ENCODE results near the gene RPS6KA5. TPM values are rescaled to one million over a fixed set of nuclear protein-coding genes. Genes with fewer than 3 reads are reported as not detected.

RPS6KA5 gene
- total and polyA plus RNA-seq, 4 donors = 1.1 to 14.8 (median 5.6) TPM

- Histone ChIP-seq H3K4me3 (no peak overlapping the region), H3K9ac (ENCODE audit: insufficient read depth in 1 of 2, low read length in 2 of 2) (no peak overlapping the region), H3K9me3 (ENCODE audit: control insufficient read depth in 4 of 4, insufficient read depth in 3 of 4, low read length in 3 of 4) (no peaks in the 10 kb centered on the region), H3K27me3 (ENCODE audit: control insufficient read depth in 3 of 3, insufficient read depth in 3 of 3, low read length in 2 of 3) (no peaks in the 10 kb centered on the region), H3K27ac (ENCODE audit: low read depth in 1 of 2, low read length in 1 of 2) (no peak overlapping the region), H3K36me3 (ENCODE audit: control insufficient read depth in 4 of 4, insufficient read depth in 4 of 4, low read length in 4 of 4) (no peaks in the 10 kb centered on the region), H3K4me1 (ENCODE audit: control insufficient read depth in 5 of 5, insufficient read depth in 5 of 5, low read length in 5 of 5) (peaks cover 0 to 13% (median 0%) of the 10 kb centered on the region in 5 donors)
- DNase-seq (peak; percentile 15 to 79 (median 72)), ATAC-seq (ENCODE audit: insufficient read depth, low FRiP score) (peak; percentile 27)
- TF ChIP-seq CTCF (IDR thresholded peaks at IDR 0.05; ENCODE audit: control extremely low read depth, extremely low read depth) = no peak
- WGBS, 2 donors = 63 to 86% methylated on average over 4 of the region's 4 CpGs
Measured at GRCh38 chr14:90924621-90925340, 135.7 kb downstream of the RPS6KA5 start.

- 95 to 98% methylated on average over 4 of the region's 4 CpGs for WGBS, 2 donors
- DNase-seq (no peak), ATAC-seq (ENCODE audit: insufficient read depth, low FRiP score) (no peak)
- Histone ChIP-seq H3K27ac (ENCODE audit: low read depth in 1 of 2, low read length in 1 of 2) (no peak overlapping the region), H3K4me1 (ENCODE audit: control insufficient read depth in 5 of 5, insufficient read depth in 5 of 5, low read length in 5 of 5) (peaks cover 0 to 13% (median 0%) of the 10 kb centered on the region in 5 donors), H3K9me3 (ENCODE audit: control insufficient read depth in 4 of 4, insufficient read depth in 3 of 4, low read length in 3 of 4) (no peaks in the 10 kb centered on the region), H3K9ac (ENCODE audit: insufficient read depth in 1 of 2, low read length in 2 of 2) (no peak overlapping the region), H3K4me3 (no peak overlapping the region), H3K36me3 (ENCODE audit: control insufficient read depth in 4 of 4, insufficient read depth in 4 of 4, low read length in 4 of 4) (peaks cover 0 to 6% (median 2%) of the 10 kb centered on the region in 4 donors), H3K27me3 (ENCODE audit: control insufficient read depth in 3 of 3, insufficient read depth in 3 of 3, low read length in 2 of 3) (no peaks in the 10 kb centered on the region)
- no peak for TF ChIP-seq CTCF (IDR thresholded peaks at IDR 0.05; ENCODE audit: control extremely low read depth, extremely low read depth)
Measured at GRCh38 chr14:90922141-90922540, 138.3 kb downstream of the RPS6KA5 start.

GRCh38 chr14:90911121-90911520 lies 149.3 kb downstream of the RPS6KA5 start:
- ATAC-seq (ENCODE audit: insufficient read depth, low FRiP score) = no peak
- WGBS, 2 donors = 21 to 33% methylated on average over 1 of the region's 1 CpG
- H3K27me3 ChIP-seq (ENCODE audit: control insufficient read depth in 3 of 3, insufficient read depth in 3 of 3, low read length in 2 of 3) = no peaks in the 10 kb centered on the region
- peak in 1 of 3 donors; percentile 8 for DNase-seq
- H3K27ac ChIP-seq (ENCODE audit: low read depth in 1 of 2, low read length in 1 of 2) = no peak overlapping the region
- H3K36me3 ChIP-seq (ENCODE audit: control insufficient read depth in 4 of 4, insufficient read depth in 4 of 4, low read length in 4 of 4) = no peaks in the 10 kb centered on the region
- H3K9me3 ChIP-seq (ENCODE audit: control insufficient read depth in 4 of 4, insufficient read depth in 3 of 4, low read length in 3 of 4) = no peaks in the 10 kb centered on the region
- H3K4me1 ChIP-seq (ENCODE audit: control insufficient read depth in 5 of 5, insufficient read depth in 5 of 5, low read length in 5 of 5) = no peaks in the 10 kb centered on the region
- no peak for TF ChIP-seq CTCF (IDR thresholded peaks at IDR 0.05; ENCODE audit: control extremely low read depth, extremely low read depth)
- H3K4me3 ChIP-seq = no peak overlapping the region
- H3K9ac ChIP-seq (ENCODE audit: insufficient read depth in 1 of 2, low read length in 2 of 2) = no peak overlapping the region

Measured in lung (tissue), 12 donors.